KMS-11 (cell line): ENCODE results near the gene GTPBP1.

ENCODE experiments used
- H2AFZ ChIP-seq: fragments of 200-600 bp; sonication (generic); 2 replicates; pipeline ENCODE4 v1.6.1; 2016; ENCODE audit warnings: antibody characterized with exemption, mixed run types, low read depth
- H3K27ac ChIP-seq: fragments of 200-600 bp; sonication (generic); 2 replicates; pipeline ENCODE4 v1.6.1; 2016; ENCODE audit warnings: mild to moderate bottlenecking, mixed run types
- H3K27me3 ChIP-seq: fragments of 200-600 bp; sonication (generic); 2 replicates; pipeline ENCODE4 v1.6.1; 2017; ENCODE audit warnings: mild to moderate bottlenecking, low read depth, mixed run types, moderate library complexity; ENCODE audit not compliant: insufficient read depth
- H3K36me3 ChIP-seq: fragments of 200-600 bp; sonication (generic); 2 replicates; pipeline ENCODE4 v1.6.1; 2017; ENCODE audit warnings: mild to moderate bottlenecking, mixed run types; ENCODE audit not compliant: insufficient read depth
- H3K4me1 ChIP-seq: fragments of 200-600 bp; sonication (generic); 2 replicates; pipeline ENCODE4 v1.6.1; 2016; ENCODE audit warnings: mild to moderate bottlenecking, low read depth, mixed run types; ENCODE audit not compliant: poor library complexity, severe bottlenecking
- H3K4me2 ChIP-seq: fragments of 200-600 bp; sonication (generic); 2 replicates; pipeline ENCODE4 v1.7.0; 2016; ENCODE audit warnings: mild to moderate bottlenecking, mixed run types
- H3K4me3 ChIP-seq: fragments of 200-600 bp; sonication (generic); IDR thresholded peaks from 2 replicates; pipeline ENCODE4 v1.6.1; 2017; ENCODE audit warnings: low read depth, low read length, mixed read lengths; ENCODE audit not compliant: insufficient read depth
- H3K79me2 ChIP-seq: fragments of 200-600 bp; sonication (generic); 2 replicates; pipeline ENCODE4 v1.6.1; 2016; ENCODE audit warnings: low read depth, mixed run types; ENCODE audit not compliant: insufficient read depth
- H3K9ac ChIP-seq: fragments of 200-600 bp; sonication (generic); 2 replicates; pipeline ENCODE4 v1.6.1; 2016; ENCODE audit warnings: mild to moderate bottlenecking, mixed run types
- H4K20me1 ChIP-seq: fragments of 200-600 bp; sonication (generic); 2 replicates; pipeline ENCODE4 v1.6.1; 2016; ENCODE audit warnings: mild to moderate bottlenecking, mixed run types; ENCODE audit not compliant: insufficient read depth
- TF ChIP-seq, protein P1 (sequence below): fragments of 200-600 bp; sonication (generic); conservative IDR thresholded peaks from 2 replicates; pipeline ENCODE4 v1.6.1; 2017; ENCODE audit warnings: low read depth, mild to moderate bottlenecking, antibody characterized with exemption, low read length, moderate library complexity, mixed read lengths

The GTPBP1 gene

GRCh38 chr22:38775656-38776055, 69.9 kb downstream of the GTPBP1 start:
- Histone ChIP-seq H3K36me3 (no peaks in the 10 kb centered on the region), H3K79me2 (no peaks in the 10 kb centered on the region), H3K27me3 (no peaks in the 10 kb centered on the region), H3K4me3 (no peak overlapping the region), H4K20me1 (no peaks in the 10 kb centered on the region), H3K4me2 (no peak overlapping the region), H3K9ac (no peak overlapping the region), H3K27ac (no peak overlapping the region), H2AFZ (no peak overlapping the region), H3K4me1 (peaks cover 3% of the 10 kb centered on the region)
- TF ChIP-seq, protein P1, sequence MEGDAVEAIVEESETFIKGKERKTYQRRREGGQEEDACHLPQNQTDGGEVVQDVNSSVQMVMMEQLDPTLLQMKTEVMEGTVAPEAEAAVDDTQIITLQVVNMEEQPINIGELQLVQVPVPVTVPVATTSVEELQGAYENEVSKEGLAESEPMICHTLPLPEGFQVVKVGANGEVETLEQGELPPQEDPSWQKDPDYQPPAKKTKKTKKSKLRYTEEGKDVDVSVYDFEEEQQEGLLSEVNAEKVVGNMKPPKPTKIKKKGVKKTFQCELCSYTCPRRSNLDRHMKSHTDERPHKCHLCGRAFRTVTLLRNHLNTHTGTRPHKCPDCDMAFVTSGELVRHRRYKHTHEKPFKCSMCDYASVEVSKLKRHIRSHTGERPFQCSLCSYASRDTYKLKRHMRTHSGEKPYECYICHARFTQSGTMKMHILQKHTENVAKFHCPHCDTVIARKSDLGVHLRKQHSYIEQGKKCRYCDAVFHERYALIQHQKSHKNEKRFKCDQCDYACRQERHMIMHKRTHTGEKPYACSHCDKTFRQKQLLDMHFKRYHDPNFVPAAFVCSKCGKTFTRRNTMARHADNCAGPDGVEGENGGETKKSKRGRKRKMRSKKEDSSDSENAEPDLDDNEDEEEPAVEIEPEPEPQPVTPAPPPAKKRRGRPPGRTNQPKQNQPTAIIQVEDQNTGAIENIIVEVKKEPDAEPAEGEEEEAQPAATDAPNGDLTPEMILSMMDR, result no peak

DNA sequence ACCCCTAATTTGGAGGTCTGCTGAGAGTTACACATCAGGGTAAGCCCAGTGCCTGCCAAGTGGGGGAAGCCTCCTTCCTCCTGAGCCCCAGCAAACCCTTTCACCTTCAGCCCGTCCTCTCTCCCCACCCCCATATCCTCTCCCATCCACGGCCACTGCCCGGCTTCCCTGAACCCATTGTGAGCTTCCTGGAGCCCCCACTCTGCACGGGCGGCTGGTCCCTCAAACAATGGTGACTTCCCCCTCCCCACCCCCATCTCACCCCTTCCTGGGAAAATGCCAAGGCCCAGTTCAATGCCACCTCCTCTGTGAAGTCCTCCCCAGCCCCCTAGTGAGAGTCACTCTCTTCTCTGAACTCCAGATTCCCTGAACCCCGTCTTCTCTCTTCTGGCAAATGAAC, 70.3 kb downstream of the GTPBP1 start:
- TF ChIP-seq, protein P1, result no peak
- no peak overlapping the region for H3K9ac ChIP-seq
- no peaks in the 10 kb centered on the region for H3K79me2 ChIP-seq
- H4K20me1 ChIP-seq, result no peaks in the 10 kb centered on the region
- no peak overlapping the region for H3K4me3 ChIP-seq
- H3K4me2 ChIP-seq, result no peak overlapping the region
- no peak overlapping the region for H2AFZ ChIP-seq
- no peaks in the 10 kb centered on the region for H3K27me3 ChIP-seq
- peaks cover 3% of the 10 kb centered on the region for H3K4me1 ChIP-seq
- no peaks in the 10 kb centered on the region for H3K36me3 ChIP-seq
- no peak overlapping the region for H3K27ac ChIP-seq

- Histone ChIP-seq H3K36me3 (no peaks in the 10 kb centered on the region), H3K4me3 (no peak overlapping the region), H3K9ac (no peak overlapping the region), H3K4me1 (peaks cover 3% of the 10 kb centered on the region), H3K27ac (no peak overlapping the region), H4K20me1 (no peaks in the 10 kb centered on the region), H3K27me3 (no peaks in the 10 kb centered on the region), H3K79me2 (no peaks in the 10 kb centered on the region), H3K4me2 (no peak overlapping the region), H2AFZ (no peak overlapping the region)
- TF ChIP-seq, protein P1, result no peak
Observed at GRCh38 chr22:38777087-38777671, 71.4 kb downstream of the GTPBP1 start.

DNA sequence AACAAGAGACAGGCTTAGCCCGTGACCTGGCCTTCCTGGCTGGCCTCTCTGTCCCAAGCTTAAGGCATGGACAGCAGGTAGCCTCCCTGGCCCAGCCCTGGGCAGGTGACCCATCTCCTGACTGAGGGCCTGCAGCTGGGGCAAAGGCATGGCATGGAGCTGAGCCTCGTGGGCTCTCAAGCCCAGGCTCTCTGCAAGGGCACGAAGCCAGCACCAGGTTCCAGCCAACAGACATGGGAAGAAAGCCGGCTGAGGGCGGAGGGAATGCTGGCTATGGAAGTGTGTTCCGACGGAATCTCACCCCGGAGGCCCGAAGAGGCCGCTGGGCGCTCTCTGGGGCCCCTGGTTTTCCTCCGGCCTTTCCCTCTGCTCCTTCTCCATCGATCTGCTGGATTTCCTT, 75.3 kb downstream of the GTPBP1 start:
- Histone ChIP-seq H3K79me2 (no peaks in the 10 kb centered on the region), H3K36me3 (no peaks in the 10 kb centered on the region), H3K4me3 (no peak overlapping the region), H3K27ac (no peak overlapping the region), H3K9ac (no peak overlapping the region), H3K4me1 (no peaks in the 10 kb centered on the region), H3K4me2 (no peak overlapping the region), H4K20me1 (no peaks in the 10 kb centered on the region), H2AFZ (no peak overlapping the region), H3K27me3 (no peaks in the 10 kb centered on the region)
- TF ChIP-seq, protein P1, result no peak
